ENCODE measurements around the gene BTD.

The BTD gene

DNA sequence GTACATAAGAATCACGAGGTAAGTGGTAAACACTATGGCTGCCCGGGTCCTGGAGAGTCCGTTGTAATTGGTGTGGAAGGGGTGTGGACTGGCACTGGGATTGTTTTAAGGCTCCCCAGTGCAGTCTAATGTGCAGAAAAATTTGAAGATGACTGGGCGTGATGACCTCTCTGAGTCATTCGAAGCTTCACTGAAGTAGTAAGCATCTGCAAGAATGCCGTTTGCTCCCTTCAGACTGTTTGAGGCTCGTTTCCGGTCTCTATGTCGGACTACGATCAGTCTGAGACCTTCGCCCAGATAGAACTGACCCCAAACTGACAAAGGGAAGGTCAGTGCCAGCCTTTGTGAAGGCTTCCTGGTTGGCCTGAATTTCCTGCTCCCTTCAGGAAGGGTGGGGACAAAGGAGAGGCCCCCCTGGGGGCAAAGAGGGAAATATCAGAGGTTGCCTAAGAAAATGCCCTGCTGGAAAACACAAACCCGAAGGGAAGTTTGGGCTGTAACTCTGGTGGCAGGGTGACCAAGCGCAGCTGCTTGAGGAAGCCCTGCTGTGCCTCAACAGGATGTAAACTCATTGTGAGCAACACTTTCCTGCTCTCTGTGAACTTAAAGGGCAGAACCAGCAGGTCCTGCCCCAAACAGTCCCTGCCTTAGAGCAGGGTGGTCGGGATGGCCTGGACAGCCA is 34.6 kb downstream of the BTD start:
- DNase-seq (ENCODE audit: low read depth), result peak; percentile 96

GRCh38 chr3:15637131-15637951 is 35.8 kb downstream of the BTD start:
- DNase-seq (ENCODE audit: low read depth), result no peak

DNA sequence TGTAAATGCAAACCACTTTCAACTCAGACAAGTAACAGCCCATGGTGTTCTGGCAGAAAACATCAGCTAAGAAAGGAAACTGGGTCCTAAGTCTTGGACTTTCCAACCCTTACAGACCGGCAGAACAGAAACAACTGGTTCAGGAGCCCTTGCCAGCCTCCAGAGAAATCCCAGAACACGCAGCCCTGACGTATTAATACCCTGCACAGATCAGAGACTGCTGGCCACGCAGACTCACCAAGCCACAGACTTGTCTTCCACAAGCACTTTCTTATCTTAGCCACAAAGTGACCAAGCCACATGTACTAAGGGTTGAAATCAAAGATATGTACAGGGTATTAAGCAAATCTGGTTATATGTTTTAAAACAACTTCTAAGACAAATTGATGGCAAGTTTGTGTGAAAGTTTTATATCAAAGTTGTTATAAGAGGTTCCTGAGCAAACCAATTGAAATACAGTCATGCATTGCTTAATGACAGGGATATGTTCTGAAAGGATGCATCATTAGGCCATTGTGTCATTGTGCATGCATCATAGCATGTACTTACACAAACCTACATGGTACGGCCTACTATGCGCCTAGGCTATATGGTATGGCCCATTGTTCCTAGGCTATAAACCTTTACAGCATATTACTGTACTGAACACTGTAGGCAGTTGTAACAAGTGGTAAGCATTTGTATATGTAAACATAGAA is 36.8 kb downstream of the BTD start:
- no peak for DNase-seq (ENCODE audit: low read depth)

DNA sequence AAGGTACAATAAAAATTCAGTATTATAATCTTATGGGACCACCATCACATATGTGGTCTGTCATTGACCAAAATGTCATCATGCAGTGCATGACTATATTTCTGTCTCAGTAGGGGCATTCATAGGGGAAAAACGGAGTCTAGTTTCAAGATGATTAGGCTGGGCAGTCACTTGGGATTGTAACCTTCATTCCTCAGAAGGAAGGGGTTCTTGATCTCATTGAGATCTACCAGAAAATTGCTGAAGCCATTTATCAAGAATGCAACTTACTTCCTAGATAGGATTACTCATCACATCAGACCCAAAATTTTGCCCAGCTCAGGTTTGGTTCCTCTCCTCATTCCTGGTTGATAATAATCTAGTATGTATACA is 37.3 kb downstream of the BTD start:
- DNase-seq (ENCODE audit: low read depth), result peak; percentile 62

DNA sequence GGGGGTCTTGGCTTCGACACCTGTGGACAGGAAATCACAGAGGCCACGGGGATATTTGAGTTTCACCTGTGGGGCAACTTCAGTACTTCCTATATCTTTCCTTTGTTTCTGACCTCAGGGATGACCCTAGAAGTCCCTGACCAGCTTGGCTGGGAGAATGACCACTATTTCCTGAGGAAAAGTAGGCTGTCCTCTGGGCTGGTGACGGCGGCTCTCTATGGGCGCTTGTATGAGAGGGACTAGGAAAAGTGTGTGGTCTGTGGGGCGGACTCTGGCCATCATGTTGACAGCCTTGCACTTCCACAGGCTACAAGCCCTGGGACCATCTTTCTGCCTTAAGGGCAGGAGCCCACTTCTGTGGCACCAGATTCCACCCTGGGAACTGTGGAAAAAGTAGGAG is 43.7 kb downstream of the BTD start:
- DNase-seq (ENCODE audit: low read depth), result no peak

- DNase-seq (ENCODE audit: low read depth), result peak; percentile 100
These were observed 44.4 kb downstream of the BTD start for GRCh38 chr3:15645740-15646501.

GRCh38 chr3:15646851-15647511 is 45.4 kb downstream of the BTD start:
- DNase-seq (ENCODE audit: low read depth), result peak; percentile 100

DNA sequence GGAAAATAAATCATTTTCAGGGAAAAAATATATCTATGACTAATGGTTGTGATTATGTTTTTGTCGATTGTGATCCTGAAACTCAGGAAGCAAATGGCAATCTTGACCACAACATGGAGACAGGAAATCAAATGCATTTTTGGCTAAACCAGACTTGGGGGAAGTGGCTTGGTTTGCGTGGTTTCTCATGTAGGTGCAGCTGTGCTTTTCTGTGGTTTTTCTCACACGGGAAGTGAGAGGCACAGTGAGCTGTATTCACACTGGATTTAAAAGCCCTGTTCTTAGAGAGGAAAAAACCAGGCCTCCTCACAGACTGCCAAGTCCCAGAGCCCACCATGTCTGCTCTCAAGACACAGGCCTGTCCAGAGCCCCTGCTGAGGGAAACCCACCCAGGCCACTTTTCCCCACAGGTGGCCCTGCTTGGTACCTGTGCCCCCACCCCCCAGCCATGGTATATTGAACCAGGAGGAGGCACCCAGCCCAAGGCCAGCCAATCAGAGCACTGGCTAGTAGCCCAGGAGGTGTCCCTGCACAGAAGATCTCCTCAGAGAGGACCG is 46.1 kb downstream of the BTD start:
- DNase-seq (ENCODE audit: low read depth), result peak; percentile 97

DNA sequence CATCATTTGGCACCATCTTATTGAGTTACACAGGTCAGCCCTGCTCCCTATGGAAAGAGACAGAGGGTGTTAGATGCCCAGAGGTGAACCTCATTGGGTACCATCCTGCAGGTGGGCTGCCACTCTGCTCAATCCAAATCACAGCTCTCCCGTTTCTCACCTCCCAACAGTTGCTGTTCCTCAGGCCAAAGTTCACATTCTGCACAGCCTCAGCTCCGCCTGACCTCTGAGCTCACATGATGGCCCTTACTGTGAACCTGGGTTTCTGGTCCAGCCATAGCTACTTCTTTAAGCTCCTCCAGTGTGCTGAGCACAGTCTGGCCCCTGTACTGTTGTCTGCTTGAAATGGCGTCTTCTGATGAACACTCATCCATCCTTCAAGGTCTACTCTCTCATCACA is 47.8 kb downstream of the BTD start:
- DNase-seq (ENCODE audit: low read depth), result no peak

DNA sequence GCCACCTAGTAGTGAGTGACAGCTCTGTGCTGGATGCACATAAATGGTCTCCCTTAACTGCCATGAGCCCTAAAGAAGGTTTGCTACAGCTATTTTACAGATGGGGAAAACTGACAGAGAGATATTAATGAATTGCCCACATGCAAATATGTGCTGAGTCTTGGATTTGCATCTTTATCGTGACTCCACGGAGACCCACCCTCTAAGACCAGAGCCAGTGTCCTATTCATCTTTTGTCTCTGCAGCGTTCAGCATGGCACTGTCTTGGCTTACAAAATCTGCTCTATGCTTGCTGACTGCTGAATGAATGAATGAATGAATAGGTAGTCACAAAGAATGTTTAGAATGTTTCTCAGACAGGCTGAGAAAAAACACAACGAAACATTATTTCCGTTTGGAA is 48.3 kb downstream of the BTD start:
- DNase-seq (ENCODE audit: low read depth), result no peak

- no peak for DNase-seq (ENCODE audit: low read depth)
These were observed 49.9 kb downstream of the BTD start for GRCh38 chr3:15651396-15651795.

DNA sequence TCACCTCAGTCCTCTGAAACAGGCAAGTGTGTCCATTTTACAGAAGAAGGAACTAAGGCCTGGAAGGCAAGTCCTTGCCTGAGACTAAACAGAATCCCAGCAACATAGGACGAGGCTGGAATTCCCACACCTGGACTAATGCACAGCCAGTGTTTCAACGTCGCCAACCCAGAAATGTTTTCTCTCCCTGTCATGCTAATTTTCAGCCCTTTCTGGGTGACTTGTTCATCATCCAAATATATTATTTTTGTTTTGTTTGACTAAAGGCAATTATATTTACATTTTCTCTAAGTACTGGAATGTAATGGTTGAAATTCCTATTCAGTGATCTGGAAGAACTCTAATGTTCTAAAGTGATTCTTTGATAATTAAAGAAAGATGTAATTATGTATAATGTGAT is 51.8 kb downstream of the BTD start:
- DNase-seq (ENCODE audit: low read depth), result no peak

- DNase-seq (ENCODE audit: low read depth), result no peak
These were observed 52.6 kb downstream of the BTD start for GRCh38 chr3:15654127-15654526.

DNA sequence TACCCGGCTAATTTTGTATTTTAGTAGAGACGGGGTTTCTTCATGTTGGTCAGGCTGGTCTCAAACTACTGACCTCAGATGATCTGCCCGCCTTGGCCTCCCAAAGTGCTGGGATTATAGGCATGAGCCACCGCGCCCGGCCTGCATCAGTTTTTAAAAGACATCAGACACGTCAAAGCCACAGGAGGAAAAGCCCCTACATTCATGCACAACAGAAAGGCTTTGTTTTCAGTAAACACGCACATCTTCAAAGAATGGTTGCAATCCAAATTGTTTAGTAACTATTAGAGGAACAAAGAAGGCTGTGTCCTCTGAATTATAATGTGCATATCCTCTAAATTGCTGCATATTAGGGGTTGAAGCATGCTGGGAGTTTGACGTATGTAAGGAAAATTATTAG is 53.3 kb downstream of the BTD start:
- DNase-seq (ENCODE audit: low read depth), result no peak

GRCh38 chr3:15656342-15656741 is 54.8 kb downstream of the BTD start:
- DNase-seq (ENCODE audit: low read depth), result no peak

- no peak for DNase-seq (ENCODE audit: low read depth)
These were observed 55.5 kb downstream of the BTD start for GRCh38 chr3:15657016-15657415.

DNA sequence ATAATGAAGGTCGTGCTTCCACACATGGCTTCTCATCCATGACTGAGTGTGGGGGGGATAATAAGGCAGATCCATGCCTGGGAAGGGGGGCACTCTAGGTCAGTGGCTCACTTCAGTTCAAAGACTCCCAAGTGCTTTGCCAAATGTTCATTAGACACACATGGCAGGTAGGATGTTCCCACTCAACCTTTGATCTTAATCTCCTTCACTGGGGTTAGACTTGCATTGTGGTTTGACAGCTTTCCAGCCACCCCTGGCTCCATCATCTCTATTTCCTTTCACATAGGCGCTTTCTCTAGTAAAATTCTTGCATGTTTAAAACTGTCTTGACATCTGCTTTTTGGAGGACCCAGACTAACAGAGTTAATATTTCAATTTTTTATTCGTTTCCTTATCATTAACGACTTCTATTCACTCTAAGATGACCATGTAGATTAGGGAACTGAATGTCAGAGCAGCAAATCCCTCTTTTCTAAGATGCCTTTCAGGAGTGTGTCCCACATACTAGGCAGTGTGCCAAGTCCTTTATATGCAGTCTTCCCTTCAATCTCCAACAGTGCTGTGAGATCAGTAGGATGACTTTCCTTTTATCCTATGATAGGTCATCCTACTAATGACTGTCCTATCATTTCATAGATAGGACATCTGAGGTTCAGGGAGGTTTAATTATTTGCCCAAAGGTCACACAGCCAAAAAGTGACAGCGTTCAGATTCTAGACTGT is 57.9 kb downstream of the BTD start:
- no peak for DNase-seq (ENCODE audit: low read depth)

DNA sequence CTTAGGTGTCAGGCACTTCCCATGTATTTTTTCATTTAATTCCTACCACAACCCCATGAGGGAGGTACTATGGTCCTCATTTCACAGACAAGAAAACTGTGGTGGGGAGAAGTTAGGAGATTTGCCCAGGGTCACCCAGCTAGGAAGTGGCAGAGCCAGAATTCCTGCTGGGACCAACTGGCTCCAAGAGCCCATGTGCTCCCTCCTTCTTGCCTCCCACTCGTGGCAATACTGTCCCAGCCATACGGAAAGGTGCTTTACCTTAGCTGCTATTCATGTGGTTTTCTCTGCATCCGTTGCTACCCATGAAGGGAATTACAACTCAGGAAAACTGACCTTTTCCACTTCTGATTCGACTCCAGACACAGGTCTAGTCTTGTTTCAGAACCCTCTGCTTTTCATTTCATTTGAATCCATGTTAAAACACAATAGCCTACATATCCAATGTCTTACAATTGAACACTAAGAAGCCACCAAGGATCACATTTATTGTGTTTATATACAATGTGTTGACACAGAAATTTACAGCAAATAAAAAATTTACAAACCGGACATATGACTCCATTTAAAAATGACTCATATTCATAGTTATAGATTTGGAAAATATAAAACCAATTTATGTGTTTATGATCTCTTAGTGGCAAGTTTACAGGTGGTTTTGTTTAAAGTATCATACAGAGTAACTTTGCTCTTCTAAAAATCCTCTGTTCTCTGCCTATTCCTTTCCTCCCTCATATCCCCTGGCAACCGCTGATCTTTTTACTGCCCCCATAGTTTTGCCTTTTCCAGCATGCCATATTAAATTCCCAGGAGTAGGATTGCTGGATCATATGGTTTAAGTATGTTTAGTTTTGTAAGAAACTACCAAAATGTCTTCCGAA is 58.8 kb downstream of the BTD start:
- no peak for DNase-seq (ENCODE audit: low read depth)

GRCh38 chr3:15664144-15664543 is 62.6 kb downstream of the BTD start:
- DNase-seq (ENCODE audit: low read depth), result no peak

All from HS-27A (cell line).